Erythroblast (primary cell): Measurements from ENCODE around the gene CDK17.

Source experiments
- DNase-seq, 2 experiments: peaks; one replicate each; lab custom pipeline; 2025; lab: John Stamatoyannopoulos, UW
- GATA1 ChIP-seq: IDR thresholded peaks from 2 replicates; pipeline ENCODE4 v1.6.1; 2011; ENCODE audit warnings: low read depth, mild to moderate bottlenecking, control low read depth, low read length, moderate library complexity
- POLR2A ChIP-seq: IDR thresholded peaks from 2 replicates; pipeline ENCODE4 v1.6.1; 2011; ENCODE audit warnings: mild to moderate bottlenecking, low read length

CDK17 gene

GRCh38 chr12:96366381-96366654 lies 33.9 kb downstream of the CDK17 start:
- TF ChIP-seq GATA1: no peak
- no peak for TF ChIP-seq POLR2A
- DNase-seq: peak in 1 of 2 experiments; percentile 11

GRCh38 chr12:96365604-96366380 lies 34.4 kb downstream of the CDK17 start:
- peak; percentile 19 to 34 for DNase-seq
- TF ChIP-seq GATA1 (no peak), POLR2A (no peak)

GRCh38 chr12:96364092-96364700 lies 36.0 kb downstream of the CDK17 start:
- no peak for TF ChIP-seq GATA1
- TF ChIP-seq POLR2A: no peak
- DNase-seq: peak in 1 of 2 experiments; percentile 18

- DNase-seq: no peak
- TF ChIP-seq POLR2A (no peak), GATA1 (no peak)
Measured at GRCh38 chr12:96361074-96361473, 39.2 kb downstream of the CDK17 start.

GRCh38 chr12:96360550-96360949 lies 39.7 kb downstream of the CDK17 start:
- no peak for DNase-seq
- TF ChIP-seq POLR2A: no peak
- TF ChIP-seq GATA1: no peak

GRCh38 chr12:96359328-96359727 lies 40.9 kb downstream of the CDK17 start:
- TF ChIP-seq GATA1 (no peak), POLR2A (no peak)
- peak; percentile 47 to 48 for DNase-seq

GRCh38 chr12:96356831-96357230 lies 43.4 kb downstream of the CDK17 start:
- TF ChIP-seq POLR2A: no peak
- no peak for DNase-seq

GRCh38 chr12:96354844-96355534 lies 45.2 kb downstream of the CDK17 start:
- no peak for DNase-seq
- TF ChIP-seq POLR2A (no peak), GATA1 (no peak)

GRCh38 chr12:96354326-96354725 lies 45.9 kb downstream of the CDK17 start:
- no peak for DNase-seq

GRCh38 chr12:96352161-96352835 lies 47.9 kb downstream of the CDK17 start:
- no peak for DNase-seq
- TF ChIP-seq POLR2A: no peak
- no peak for TF ChIP-seq GATA1

More at GRCh38 chr12:96354326-96354725, 45.9 kb downstream of the CDK17 start:
- TF ChIP-seq POLR2A: no peak

GRCh38 chr12:96350982-96351381 lies 49.3 kb downstream of the CDK17 start:
- no peak for DNase-seq
- TF ChIP-seq POLR2A: no peak
- no peak for TF ChIP-seq GATA1

- TF ChIP-seq POLR2A (no peak), GATA1 (no peak)
- DNase-seq: no peak
Measured at GRCh38 chr12:96347130-96347699, 53.0 kb downstream of the CDK17 start.

GRCh38 chr12:96346716-96347115 lies 53.5 kb downstream of the CDK17 start:
- peak in 1 of 2 experiments; percentile 11 for DNase-seq
